Stimulated activated CD8-positive, alpha-beta memory T cell treated with anti-CD3 and anti-CD28 coated beads, Interleukin-12 subunit alpha, Interleukin-12 subunit beta, amount 100 ng/mL, for 24 hours (primary cell): ENCODE measurements around the gene TCP11L2.
"Not testable (repeated sequence)": the region's sequence is repeated elsewhere in the genome, so short reads cannot be mapped to it uniquely, and the experiment has no call there.

Source experiments
- DNase-seq: peaks from one replicate; pipeline ENCODE4 v3.0.0-alpha.2; 2020; ENCODE audit errors: extremely low read depth

TCP11L2 gene

GRCh38 chr12:106307181-106307580, 4.6 kb downstream of the TCP11L2 start:
- no peak for DNase-seq

GRCh38 chr12:106308121-106308520, 5.6 kb downstream of the TCP11L2 start:
- DNase-seq, result no peak

- DNase-seq, result no peak
Measured at GRCh38 chr12:106308611-106309010, 6.1 kb downstream of the TCP11L2 start.

- no peak for DNase-seq
Measured at GRCh38 chr12:106309671-106310505, 7.4 kb downstream of the TCP11L2 start.

- no peak for DNase-seq
Measured at GRCh38 chr12:106310687-106311086, 8.2 kb downstream of the TCP11L2 start.

GRCh38 chr12:106311139-106311538, 8.6 kb downstream of the TCP11L2 start:
- no peak for DNase-seq

GRCh38 chr12:106313413-106313812, 10.9 kb downstream of the TCP11L2 start:
- DNase-seq, result not testable (repeated sequence)

- DNase-seq, result no peak
Measured at GRCh38 chr12:106315523-106315922, 13.0 kb downstream of the TCP11L2 start.

- DNase-seq, result no peak
Measured at GRCh38 chr12:106317406-106318082, 15.0 kb downstream of the TCP11L2 start.

- no peak for DNase-seq
Measured at GRCh38 chr12:106321139-106321850, 18.8 kb downstream of the TCP11L2 start.

- no peak for DNase-seq
Measured at GRCh38 chr12:106323537-106323936, 21.0 kb downstream of the TCP11L2 start.

- no peak for DNase-seq
Measured at GRCh38 chr12:106327309-106327869, 24.9 kb downstream of the TCP11L2 start.

- no peak for DNase-seq
Measured at GRCh38 chr12:106328735-106329134, 26.2 kb downstream of the TCP11L2 start.

GRCh38 chr12:106329231-106329982, 26.9 kb downstream of the TCP11L2 start:
- no peak for DNase-seq

GRCh38 chr12:106331599-106331998, 29.1 kb downstream of the TCP11L2 start:
- no peak for DNase-seq

GRCh38 chr12:106332536-106332935, 30.0 kb downstream of the TCP11L2 start:
- DNase-seq, result no peak

- DNase-seq, result no peak
Measured at GRCh38 chr12:106333010-106333409, 30.5 kb downstream of the TCP11L2 start.

- DNase-seq, result no peak
Measured at GRCh38 chr12:106333756-106334155, 31.2 kb downstream of the TCP11L2 start.

- DNase-seq, result no peak
Measured at GRCh38 chr12:106341086-106341877, 38.7 kb downstream of the TCP11L2 start.

- no peak for DNase-seq
Measured at GRCh38 chr12:106342397-106343213, 40.1 kb downstream of the TCP11L2 start.
